Activated CD8-positive, alpha-beta T cell treated with anti-CD3 and anti-CD28 coated beads for 36 hours (primary cell): Measurements from ENCODE around the gene LPCAT3. TPM values are rescaled to one million over a fixed set of nuclear protein-coding genes. Genes with fewer than 3 reads are reported as not detected.

Source experiments
- ATAC-seq: fragments of 200-7000 bp; cut with Tn5 transposase; one replicate; pipeline ENCODE4 v1.10.0; 2021; ENCODE audit warnings: mild to moderate bottlenecking, moderate library complexity
- CTCF ChIA-PET: fragments of 350-600 bp; sonication (Branson Sonifier 250); formaldehyde crosslinking; loops from one replicate; lab custom pipeline; 2021; ENCODE audit warnings: antibody characterized with exemption; lab: Charles Lee
- POLR2A ChIA-PET: fragments of 350-600 bp; sonication (Branson Sonifier 250); formaldehyde crosslinking; loops from one replicate; lab custom pipeline; 2021; ENCODE audit warnings: antibody characterized with exemption; lab: Charles Lee
- DNase-seq: peaks from one replicate; pipeline ENCODE4 v3.0.0-alpha.2; 2020
- H3K27ac Mint-ChIP-seq: one replicate; pipeline ENCODE4 v1.8.0; 2021; ENCODE audit warnings: mild to moderate bottlenecking, mixed read lengths
- H3K27me3 Mint-ChIP-seq: one replicate; pipeline ENCODE4 v1.8.0; 2021; ENCODE audit warnings: mixed read lengths
- H3K36me3 Mint-ChIP-seq: one replicate; pipeline ENCODE4 v1.8.0; 2021; ENCODE audit warnings: low read depth, mixed read lengths
- H3K4me1 Mint-ChIP-seq: one replicate; pipeline ENCODE4 v1.8.0; 2021; ENCODE audit warnings: low read depth, mixed read lengths
- H3K4me3 Mint-ChIP-seq: one replicate; pipeline ENCODE4 v1.8.0; 2021; ENCODE audit warnings: mild to moderate bottlenecking, moderate library complexity, mixed read lengths
- H3K9me3 Mint-ChIP-seq: one replicate; pipeline ENCODE4 v1.8.0; 2021; ENCODE audit warnings: mixed read lengths
- intact Hi-C: fragments of 100-400 bp; cut with micrococcal nuclease; formaldehyde crosslinking; loops from one replicate; pipeline ENCODE4 v1.10.0; 2022
- total RNA-seq, 2 experiments: library from RNA; stranded (reverse); gene quantifications; one replicate each; pipeline ENCODE4 v1.2.3, GENCODE V29; 2021
- TF ChIP-seq, protein P1 (sequence below): fragments of 200-600 bp; IDR thresholded peaks from one replicate; pipeline ENCODE4 v1.8.0; 2022; ENCODE audit warnings: antibody characterized with exemption, mild to moderate bottlenecking

Gene LPCAT3
- total RNA-seq, 2 experiments from 2014 or later: 17.3 to 18.1 TPM

DNA sequence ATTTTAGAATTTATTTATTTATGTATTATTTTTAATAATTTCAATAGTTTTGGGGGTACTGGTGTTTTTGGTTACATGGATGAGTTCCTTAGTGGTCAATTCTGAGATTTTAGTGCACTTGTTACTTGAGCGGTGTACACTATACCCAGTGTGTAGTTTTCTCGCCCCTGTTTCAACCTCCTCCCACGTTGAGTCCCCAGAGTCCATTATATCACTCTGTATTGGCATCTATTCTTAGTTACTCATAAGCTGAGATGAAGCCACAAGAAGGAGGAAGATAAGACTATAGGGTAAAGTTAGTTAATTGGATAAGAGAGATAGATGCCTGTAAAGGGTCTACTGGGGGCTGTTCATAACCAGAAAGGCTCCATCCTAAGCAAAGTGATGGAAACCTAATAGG, 46.2 kb upstream of the LPCAT3 start:
- Mint-ChIP-seq H3K27me3 (peaks cover 8% of the 10 kb centered on the region), H3K36me3 (no peaks in the 10 kb centered on the region), H3K4me3 (no peak overlapping the region), H3K4me1 (no peaks in the 10 kb centered on the region), H3K27ac (no peak overlapping the region), H3K9me3 (no peaks in the 10 kb centered on the region)
- TF ChIP-seq, protein P1, sequence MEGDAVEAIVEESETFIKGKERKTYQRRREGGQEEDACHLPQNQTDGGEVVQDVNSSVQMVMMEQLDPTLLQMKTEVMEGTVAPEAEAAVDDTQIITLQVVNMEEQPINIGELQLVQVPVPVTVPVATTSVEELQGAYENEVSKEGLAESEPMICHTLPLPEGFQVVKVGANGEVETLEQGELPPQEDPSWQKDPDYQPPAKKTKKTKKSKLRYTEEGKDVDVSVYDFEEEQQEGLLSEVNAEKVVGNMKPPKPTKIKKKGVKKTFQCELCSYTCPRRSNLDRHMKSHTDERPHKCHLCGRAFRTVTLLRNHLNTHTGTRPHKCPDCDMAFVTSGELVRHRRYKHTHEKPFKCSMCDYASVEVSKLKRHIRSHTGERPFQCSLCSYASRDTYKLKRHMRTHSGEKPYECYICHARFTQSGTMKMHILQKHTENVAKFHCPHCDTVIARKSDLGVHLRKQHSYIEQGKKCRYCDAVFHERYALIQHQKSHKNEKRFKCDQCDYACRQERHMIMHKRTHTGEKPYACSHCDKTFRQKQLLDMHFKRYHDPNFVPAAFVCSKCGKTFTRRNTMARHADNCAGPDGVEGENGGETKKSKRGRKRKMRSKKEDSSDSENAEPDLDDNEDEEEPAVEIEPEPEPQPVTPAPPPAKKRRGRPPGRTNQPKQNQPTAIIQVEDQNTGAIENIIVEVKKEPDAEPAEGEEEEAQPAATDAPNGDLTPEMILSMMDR: no peak
- intact Hi-C loops: no loop called here
- no peak for DNase-seq
- CTCF ChIA-PET: no interaction called here
- POLR2A ChIA-PET: no interaction called here
- no peak for ATAC-seq

DNA sequence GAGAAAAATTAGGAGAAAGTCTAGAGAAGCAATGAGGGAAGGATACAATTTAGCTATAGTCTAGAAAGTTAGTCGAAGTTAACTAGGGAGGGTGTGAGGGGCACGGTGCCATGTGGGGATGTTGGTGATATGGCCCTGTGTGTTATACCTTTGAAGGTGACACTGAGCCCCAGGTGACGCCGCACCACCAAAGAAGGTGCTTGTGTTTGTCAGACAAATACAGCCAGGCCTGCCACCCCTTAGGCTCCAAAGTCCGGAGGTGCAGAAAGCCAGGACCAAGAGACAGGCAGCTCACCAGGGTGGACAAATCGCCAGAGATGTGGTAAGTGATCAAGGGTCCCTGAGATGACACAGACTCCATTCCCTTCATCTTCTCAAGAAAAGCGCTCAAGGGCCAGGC, 43.3 kb upstream of the LPCAT3 start:
- CTCF ChIA-PET: interaction anchor here (1.2 kb wide), 1 partner anchor 51 kb away, joined by 3 read pairs; no protein-coding TSS in a partner anchor

DNA sequence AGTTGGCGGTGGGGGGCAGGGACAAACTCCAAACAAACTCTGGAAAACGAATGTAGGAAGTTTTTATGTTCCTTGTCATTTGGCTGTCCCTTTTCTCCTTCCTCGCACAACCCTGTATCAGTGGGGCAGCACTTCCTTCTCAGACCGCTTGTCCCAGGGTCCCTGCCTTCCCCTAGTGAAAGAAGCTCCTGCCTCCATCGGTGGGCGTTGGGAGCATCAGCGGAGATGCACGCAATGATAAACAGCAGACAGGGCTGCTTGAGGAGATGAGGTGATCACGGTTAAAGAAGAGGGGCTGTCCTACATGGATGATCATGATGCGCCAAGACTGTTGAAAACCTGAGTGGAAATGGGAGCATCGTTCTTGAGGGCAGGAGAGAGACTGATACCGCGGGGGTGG, 42.9 kb upstream of the LPCAT3 start:
- POLR2A ChIA-PET: interaction anchor here (1.2 to 1.3 kb wide), 2 partner anchors 12 to 84 kb away, joined by 3 read pairs; no protein-coding TSS in a partner anchor
- H3K4me3 Mint-ChIP-seq: no peak overlapping the region
- no peaks in the 10 kb centered on the region for H3K36me3 Mint-ChIP-seq
- intact Hi-C loops: no loop called here
- CTCF ChIA-PET: interaction anchor here (1.2 kb wide), 2 partner anchors 47 to 52 kb away, joined by 3 read pairs; no protein-coding TSS in a partner anchor
- peaks cover 18% of the 10 kb centered on the region for H3K27me3 Mint-ChIP-seq
- ATAC-seq (no peak), DNase-seq (no peak)
- H3K27ac Mint-ChIP-seq: no peak overlapping the region
- TF ChIP-seq, protein P1: no peak
- no peaks in the 10 kb centered on the region for H3K9me3 Mint-ChIP-seq
- no peaks in the 10 kb centered on the region for H3K4me1 Mint-ChIP-seq

More for the DNA sequence above, 43.3 kb upstream of the LPCAT3 start:
- intact Hi-C loops: no loop called here
- no peaks in the 10 kb centered on the region for H3K36me3 Mint-ChIP-seq
- ATAC-seq (no peak), DNase-seq (no peak)
- no peaks in the 10 kb centered on the region for H3K4me1 Mint-ChIP-seq
- H3K27me3 Mint-ChIP-seq: peaks cover 18% of the 10 kb centered on the region
- no peaks in the 10 kb centered on the region for H3K9me3 Mint-ChIP-seq
- POLR2A ChIA-PET: interaction anchor here (1.2 kb wide), 1 partner anchor 13 kb away, joined by 3 read pairs; no protein-coding TSS in a partner anchor
- no peak overlapping the region for H3K27ac Mint-ChIP-seq
- TF ChIP-seq, protein P1: no peak
- H3K4me3 Mint-ChIP-seq: no peak overlapping the region

DNA sequence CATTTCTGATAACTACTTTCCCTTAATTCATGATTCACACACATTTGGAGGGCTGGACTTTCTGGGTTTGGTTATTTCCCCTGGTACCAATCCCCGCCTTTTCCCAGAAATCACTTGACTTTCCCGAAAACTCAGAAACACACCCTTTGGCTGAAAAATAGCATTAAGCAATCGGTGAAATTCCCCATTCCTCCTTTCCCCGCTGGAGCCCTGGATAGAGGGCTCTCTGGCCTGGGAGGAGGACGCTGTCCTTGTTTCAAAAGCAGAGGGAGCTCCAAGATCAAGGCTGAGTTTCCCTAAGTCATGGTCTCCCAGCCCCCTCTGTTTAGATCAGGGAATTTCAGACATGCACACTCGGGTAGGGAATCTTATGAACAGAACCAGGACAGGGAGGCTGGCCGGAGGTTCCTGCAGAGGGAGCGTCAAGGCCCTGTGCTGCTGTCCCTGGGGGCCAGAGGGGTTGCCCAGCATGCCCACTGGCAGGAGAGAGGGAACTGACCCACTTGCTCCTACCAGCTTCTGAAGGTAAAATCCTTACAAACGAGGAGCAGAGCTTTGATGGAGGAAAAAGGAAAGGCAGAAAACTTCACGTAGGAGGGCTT, 42.2 kb upstream of the LPCAT3 start, which contains the start of gene C1S:
Gene C1S (plus strand): TSS at position 366 of the 602 bp plus-strand sequence. CDS start 1,195 bp downstream, outside the sequence.
- ChIA-PET POLR2A (interaction anchor here (0.7 to 1.3 kb wide), 3 partner anchors 11 to 564 kb away, joined by 3 read pairs; no protein-coding TSS in a partner anchor), CTCF (interaction anchor here (1.2 kb wide), 1 partner anchor 48 kb away, joined by 3 read pairs; no protein-coding TSS in a partner anchor)
- ATAC-seq: no peak
- no peaks in the 10 kb centered on the region for H3K9me3 Mint-ChIP-seq
- TF ChIP-seq, protein P1: no peak
- peaks cover 20% of the 10 kb centered on the region for H3K27me3 Mint-ChIP-seq
- DNase-seq: no peak
- H3K4me1 Mint-ChIP-seq: no peaks in the 10 kb centered on the region
- H3K36me3 Mint-ChIP-seq: no peaks in the 10 kb centered on the region
- H3K4me3 Mint-ChIP-seq: no peak within 1 kb of the TSS
- intact Hi-C loops: no loop called here
- no peak within 1 kb of the TSS for H3K27ac Mint-ChIP-seq

DNA sequence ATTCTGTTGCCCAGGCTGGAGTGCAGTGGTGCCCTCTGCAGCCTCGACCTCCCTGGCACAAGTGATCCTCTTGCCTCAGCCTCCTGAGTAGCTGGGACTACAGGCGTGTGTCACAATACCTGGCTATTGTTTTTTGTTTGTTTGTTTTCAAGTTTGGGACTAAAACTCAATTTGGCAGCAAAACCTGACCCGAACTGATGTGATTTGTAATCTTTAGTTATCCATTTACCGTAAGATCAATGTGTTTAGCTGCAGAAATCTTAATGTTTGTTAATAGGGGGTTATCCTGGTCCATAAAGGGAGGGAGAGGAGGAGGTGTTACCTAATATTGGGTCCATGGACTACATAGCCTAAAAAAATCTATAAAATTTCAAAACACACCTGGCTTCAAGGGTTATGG, 41.5 kb upstream of the LPCAT3 start:
- Mint-ChIP-seq H3K36me3 (no peaks in the 10 kb centered on the region), H3K4me3 (no peak overlapping the region), H3K27me3 (peaks cover 25% of the 10 kb centered on the region), H3K27ac (no peak overlapping the region), H3K4me1 (no peaks in the 10 kb centered on the region), H3K9me3 (no peaks in the 10 kb centered on the region)
- intact Hi-C loops: no loop called here
- TF ChIP-seq, protein P1: no peak
- ChIA-PET POLR2A (interaction anchor here (0.7 to 1.3 kb wide), 2 partner anchors 83 to 564 kb away, joined by 3 read pairs; no protein-coding TSS in a partner anchor), CTCF (interaction anchor here (1.2 kb wide), 1 partner anchor 49 kb away, joined by 3 read pairs; no protein-coding TSS in a partner anchor)
- ATAC-seq: no peak
- DNase-seq: no peak
